GM18909 (cell line): Measurements from ENCODE around the gene ADGRF3.
"Not testable (repeated sequence)": the region's sequence is repeated elsewhere in the genome, so short reads cannot be mapped to it uniquely, and the experiment has no call there.

Source experiments
- ATAC-seq: cut with Tn5 transposase; IDR thresholded peaks from one replicate; pipeline ENCODE4 v1.9.1; 2021; ENCODE audit warnings: mild to moderate bottlenecking; ENCODE audit not compliant: unreplicated experiment, poor library complexity

Gene ADGRF3, protein sequence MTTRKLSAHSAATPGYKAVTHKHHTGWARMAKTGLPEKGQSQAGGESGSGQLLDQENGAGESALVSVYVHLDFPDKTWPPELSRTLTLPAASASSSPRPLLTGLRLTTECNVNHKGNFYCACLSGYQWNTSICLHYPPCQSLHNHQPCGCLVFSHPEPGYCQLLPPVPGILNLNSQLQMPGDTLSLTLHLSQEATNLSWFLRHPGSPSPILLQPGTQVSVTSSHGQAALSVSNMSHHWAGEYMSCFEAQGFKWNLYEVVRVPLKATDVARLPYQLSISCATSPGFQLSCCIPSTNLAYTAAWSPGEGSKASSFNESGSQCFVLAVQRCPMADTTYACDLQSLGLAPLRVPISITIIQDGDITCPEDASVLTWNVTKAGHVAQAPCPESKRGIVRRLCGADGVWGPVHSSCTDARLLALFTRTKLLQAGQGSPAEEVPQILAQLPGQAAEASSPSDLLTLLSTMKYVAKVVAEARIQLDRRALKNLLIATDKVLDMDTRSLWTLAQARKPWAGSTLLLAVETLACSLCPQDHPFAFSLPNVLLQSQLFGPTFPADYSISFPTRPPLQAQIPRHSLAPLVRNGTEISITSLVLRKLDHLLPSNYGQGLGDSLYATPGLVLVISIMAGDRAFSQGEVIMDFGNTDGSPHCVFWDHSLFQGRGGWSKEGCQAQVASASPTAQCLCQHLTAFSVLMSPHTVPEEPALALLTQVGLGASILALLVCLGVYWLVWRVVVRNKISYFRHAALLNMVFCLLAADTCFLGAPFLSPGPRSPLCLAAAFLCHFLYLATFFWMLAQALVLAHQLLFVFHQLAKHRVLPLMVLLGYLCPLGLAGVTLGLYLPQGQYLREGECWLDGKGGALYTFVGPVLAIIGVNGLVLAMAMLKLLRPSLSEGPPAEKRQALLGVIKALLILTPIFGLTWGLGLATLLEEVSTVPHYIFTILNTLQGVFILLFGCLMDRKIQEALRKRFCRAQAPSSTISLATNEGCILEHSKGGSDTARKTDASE

DNA sequence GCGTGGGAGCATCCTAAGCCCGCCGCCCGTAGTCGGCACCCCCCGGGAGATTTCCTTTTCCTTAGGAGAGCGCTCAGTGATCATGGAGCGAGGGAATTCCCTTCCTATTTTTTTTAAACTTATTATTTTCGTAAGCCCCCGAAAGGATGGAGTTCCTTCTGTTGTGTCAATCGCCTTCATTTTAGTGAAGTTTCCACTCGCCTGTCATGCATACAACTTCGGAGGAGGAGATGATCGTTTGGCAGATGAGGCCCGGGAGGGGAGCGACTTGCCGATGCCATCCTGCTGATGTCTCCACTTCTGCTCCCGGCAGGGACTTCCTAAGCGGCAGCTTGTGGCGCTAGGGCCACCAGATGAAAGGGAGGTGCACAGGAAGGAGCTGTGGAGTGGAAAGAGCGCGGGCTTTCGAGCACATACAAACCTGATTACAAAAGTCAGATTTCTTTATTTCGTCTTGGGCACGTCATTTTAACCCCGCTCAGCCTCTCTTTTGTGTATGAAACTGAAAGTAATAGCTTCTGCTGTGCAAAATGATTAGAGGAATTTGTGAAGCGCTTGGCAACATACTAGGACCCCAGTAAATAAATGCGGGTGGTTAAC lies at the start of gene ADGRF3:
TSS of gene ADGRF3 (minus strand) at position 336 of the 600 bp plus-strand sequence. CDS start 555 bp downstream, outside the sequence.
- no peak for ATAC-seq

DNA sequence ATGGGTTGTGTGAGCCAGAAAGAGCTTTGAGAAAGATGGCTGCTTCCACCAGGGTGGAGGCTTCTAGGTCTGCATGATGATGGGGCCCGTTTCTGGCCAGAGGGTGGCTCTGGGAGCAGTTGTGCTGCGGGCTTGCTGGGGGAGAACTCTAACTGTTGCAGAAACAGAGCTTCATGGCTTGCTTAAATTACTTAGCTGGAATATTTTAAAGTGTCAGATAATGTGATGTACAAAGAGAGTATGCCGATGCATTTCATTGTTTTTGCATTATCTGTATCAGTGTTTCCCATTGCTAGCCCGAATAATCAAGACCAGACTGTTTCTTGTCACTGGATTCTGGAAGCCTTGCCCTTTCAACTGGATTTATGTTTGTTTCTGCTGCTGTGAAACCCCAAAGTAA lies 48.8 kb upstream of the ADGRF3 start:
- no peak for ATAC-seq

GRCh38 chr2:26394694-26395093 lies 48.1 kb upstream of the ADGRF3 start:
- no peak for ATAC-seq

DNA sequence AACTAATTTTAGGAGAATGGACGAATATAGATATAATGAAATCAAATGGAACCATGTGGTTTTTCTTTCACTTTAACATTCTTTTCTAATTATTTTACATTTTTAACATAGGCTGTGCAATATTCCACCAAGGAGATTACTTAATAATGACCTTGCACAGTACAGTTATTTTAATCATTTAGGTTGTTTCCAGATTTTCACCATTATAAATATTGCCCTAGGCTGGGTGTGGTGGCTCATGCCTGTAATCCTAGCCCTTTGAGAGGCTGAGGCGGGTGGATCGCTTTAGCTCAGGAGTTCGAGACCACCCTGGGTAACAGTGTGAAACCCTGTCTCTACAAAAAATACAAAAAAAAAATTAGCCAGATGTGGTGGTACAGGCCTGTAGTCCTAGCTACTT lies 40.6 kb upstream of the ADGRF3 start:
- ATAC-seq = no peak

DNA sequence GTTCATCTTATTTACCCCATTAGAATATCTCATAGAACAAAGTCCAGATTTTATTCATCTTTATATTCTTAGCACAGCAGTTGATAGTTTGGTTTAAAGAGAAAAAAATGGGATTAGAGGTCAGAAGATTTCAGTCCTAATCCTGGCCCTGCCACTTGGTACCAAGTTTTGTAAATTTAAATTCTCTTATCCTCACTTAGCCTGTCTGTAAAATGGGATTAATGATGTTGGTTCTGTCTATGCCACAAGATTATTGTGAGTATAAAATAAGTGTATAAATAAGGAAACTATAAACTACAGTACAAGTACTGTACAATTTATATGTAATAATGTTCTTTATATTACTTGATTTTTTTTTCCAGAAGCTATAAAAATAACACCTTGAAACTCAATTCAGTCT lies 38.0 kb upstream of the ADGRF3 start:
- ATAC-seq = no peak

GRCh38 chr2:26384183-26384582 lies 37.6 kb upstream of the ADGRF3 start:
- no peak for ATAC-seq

DNA sequence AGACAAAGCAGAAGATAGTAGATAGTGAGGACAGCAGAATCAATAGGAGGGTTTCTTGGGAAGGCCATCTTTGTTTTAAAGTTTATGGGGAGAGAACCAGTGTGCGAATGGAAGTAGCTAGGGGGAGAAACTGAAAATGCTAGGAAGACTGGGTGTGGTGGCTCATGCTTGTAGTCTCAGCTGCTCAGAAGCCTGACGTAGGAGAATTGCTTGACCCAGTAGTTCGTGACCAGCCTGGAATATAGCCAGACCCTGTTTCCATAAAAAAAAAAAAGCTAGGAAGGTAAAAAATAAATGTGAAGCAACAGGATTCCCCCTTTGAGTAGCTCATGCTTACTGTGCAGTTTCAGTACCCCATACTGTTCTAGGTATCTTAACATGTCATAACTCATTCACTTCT lies 36.0 kb upstream of the ADGRF3 start:
- no peak for ATAC-seq

DNA sequence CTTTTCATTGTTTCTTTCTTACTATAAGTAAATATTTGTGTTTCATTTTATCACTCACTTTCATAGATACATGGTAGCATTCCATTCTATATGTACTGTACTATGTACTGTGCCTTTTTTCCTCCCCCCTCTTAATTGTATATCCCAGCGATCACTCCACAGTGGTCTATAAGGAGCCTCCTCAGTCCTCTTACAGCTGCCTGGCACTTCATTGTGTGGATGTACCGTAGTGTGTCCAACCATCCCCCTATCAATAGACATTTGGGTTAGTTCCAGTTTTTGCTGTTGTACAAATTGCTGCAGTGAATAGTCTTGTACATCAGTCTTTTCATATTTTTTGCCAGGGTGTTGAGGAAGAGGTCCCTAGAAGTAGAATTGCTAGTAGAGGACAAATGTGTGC lies 33.7 kb upstream of the ADGRF3 start:
- no peak for ATAC-seq

DNA sequence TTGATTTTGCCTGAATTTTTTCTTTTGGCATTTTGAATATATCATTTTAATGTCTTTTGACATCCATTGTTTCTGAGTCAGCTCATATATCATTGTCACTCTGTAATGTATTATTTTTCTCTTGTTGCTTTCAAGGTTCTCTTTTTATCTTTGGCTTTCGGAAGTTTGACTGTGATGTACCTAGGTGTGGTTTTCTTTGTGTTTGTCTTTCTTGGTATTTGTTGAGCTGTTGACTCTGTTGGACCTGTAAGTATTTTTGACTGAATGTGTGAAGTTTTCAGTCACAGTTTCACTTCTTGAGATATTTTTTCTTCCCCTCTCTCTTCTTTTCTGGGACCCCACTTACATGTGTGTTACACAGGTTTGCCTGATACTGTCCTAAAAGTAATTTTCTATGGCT lies 30.2 kb upstream of the ADGRF3 start:
- no peak for ATAC-seq

- not testable (repeated sequence) for ATAC-seq
Observed at GRCh38 chr2:26370909-26371308, 24.3 kb upstream of the ADGRF3 start.

DNA sequence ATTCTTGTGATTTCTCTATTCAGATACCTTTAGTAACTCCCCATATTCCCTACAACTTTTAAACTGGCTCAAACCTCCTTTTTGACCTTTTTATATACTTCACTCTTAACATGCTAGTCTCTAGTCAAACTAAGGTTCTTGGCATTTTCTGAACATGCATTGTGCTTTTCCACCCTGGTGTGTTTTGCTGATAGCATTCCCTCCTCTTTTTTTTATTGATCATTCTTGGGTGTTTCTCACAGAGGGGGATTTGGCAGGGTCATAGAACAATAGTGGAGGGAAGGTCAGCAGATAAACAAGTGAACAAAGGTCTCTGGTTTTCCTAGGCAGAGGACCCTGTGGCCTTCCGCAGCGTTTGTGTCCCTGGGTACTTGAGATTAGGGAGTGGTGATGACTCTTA lies 23.1 kb upstream of the ADGRF3 start:
- ATAC-seq = not testable (repeated sequence)

GRCh38 chr2:26366957-26367356 lies 20.4 kb upstream of the ADGRF3 start:
- ATAC-seq = no peak

- ATAC-seq = no peak
Observed at GRCh38 chr2:26364669-26365068, 18.1 kb upstream of the ADGRF3 start.

DNA sequence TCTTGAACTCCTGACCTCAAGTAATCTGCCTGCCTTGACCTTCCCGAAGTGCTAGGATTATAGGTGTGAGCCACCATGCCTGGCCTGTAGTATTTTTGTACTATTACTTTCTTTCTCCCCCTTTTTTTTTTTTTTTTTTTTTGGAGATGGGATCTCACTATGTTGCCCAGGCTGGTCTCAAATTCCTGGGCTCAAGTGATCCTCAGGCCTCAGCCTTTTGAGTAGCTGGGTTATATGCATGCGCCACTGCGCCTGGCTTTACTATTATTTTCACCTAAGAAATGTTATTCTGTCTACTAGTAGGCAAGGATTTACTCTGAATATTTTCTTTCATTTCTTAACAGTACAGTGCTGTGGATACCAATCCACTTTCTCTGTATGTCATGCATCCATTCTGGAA lies 17.4 kb upstream of the ADGRF3 start:
- ATAC-seq = no peak

DNA sequence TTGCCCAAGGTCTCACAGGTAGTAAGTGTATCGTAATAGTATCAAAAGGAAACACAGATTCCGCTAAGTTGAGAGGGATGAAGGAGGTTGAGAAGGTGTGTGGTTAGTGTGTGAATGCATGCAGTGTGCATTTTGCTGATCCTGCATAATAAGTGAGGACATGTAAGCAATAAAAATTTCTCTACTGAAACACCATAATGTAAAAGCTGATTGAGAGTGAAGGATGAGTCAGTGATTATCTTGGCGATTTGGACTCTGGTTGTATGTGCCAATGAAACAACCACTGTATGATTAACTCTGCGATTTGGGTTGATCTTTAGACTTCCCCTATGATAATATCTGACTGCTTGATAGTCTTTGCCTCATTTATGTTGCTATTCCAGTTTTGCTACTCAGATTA lies 16.7 kb upstream of the ADGRF3 start:
- no peak for ATAC-seq

DNA sequence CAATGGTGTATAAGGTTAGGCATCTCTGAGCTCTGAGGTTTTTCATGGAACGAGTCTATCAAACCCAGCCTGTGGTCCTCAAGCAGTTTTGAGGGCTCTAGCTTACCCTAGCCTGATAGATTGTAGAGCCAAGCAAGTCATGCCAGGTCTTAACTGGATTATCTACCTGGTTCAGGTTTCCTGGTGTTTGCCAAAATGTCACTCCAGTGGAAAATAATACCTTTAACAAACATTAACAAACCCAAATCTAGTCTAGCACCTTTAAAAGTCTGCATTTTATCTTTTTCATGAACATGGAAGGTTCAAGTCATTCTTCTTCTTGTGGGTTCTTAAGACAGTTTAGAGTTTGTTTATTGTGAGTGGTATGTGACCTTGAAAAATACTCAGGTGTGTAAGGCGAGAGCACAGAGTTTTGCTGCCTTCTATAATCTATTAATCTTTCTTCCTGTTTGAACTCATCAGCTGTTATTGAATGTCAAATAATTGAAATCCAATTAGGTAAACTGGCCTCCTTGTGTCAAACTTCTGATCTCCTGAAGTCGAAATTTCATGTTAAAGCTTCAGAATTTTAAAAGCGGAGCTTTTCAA lies 13.4 kb upstream of the ADGRF3 start:
- no peak for ATAC-seq

DNA sequence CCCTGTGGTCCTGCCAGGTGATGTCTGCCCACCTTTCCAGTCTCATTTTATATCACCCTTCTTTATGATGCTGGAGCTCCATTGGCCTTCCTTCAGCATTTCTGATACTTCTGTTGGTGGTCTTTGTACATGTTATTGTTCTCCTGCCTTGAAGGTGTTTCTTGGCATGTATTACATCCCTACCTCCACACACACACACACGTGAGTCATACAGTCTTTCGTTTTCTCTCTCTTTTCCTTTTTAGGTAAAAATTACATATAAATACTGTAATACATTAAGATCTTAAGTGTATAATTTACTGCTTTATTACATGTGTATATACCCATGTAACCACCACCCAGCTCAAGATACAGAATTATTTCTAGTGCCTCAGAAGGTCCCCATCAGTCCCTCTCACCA lies 10.2 kb upstream of the ADGRF3 start:
- ATAC-seq = no peak

DNA sequence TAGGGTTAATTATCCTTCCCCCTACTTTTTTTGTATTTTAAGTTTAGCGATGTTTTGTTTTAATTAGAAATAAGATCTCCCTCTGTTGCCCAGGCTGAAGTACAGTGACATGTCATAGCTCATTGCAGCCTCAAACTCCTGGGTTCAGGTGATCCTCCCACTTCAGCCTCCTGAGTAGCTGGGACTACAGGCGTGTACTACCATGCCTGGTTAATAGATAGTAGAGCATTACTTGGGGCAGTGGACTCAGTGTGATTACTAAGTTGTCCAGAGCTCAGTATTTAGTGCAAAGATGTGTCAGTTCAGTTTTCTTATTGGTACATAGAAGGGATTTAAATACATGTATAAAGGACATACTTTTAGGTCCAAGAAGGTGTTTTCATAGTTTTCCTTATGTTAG lies 9.5 kb upstream of the ADGRF3 start:
- no peak for ATAC-seq

GRCh38 chr2:26355038-26355995 lies 8.7 kb upstream of the ADGRF3 start:
- ATAC-seq = no peak
